K562 (cell line): ENCODE data around the gene AIFM1. TPM values are rescaled to one million over a fixed set of nuclear protein-coding genes. Genes with fewer than 3 reads are reported as not detected.

Experiments used
- CC2D1A ChIP-seq: fragments of 450-650 bp; IDR thresholded peaks from 2 replicates; pipeline ENCODE4 v1.6.1; 2017; ENCODE audit warnings: mild to moderate bottlenecking
- CREBBP ChIP-seq: IDR thresholded peaks from one replicate; pipeline ENCODE4 v1.6.1; 2012; ENCODE audit warnings: low read depth, mild to moderate bottlenecking, control low read depth, inconsistent platforms, low read length
- FOXP1 ChIP-seq: sonication (generic); formaldehyde crosslinking; IDR thresholded peaks from 2 replicates; pipeline ENCODE4 v1.8.0; 2022; ENCODE audit warnings: mild to moderate bottlenecking, missing genetic modification reagents
- KAT7 ChIP-seq: sonication (generic); formaldehyde crosslinking; IDR thresholded peaks from 2 replicates; pipeline ENCODE4 v1.8.0; 2022; ENCODE audit warnings: missing genetic modification reagents, mild to moderate bottlenecking, borderline replicate concordance
- KLF13 ChIP-seq: fragments of 450-650 bp; IDR thresholded peaks from 2 replicates; pipeline ENCODE4 v1.6.1; 2016; ENCODE audit warnings: missing genetic modification characterization, low read depth, mild to moderate bottlenecking, missing compliant biosample characterization, moderate library complexity, borderline replicate concordance
- LARP7 ChIP-seq: fragments of 450-650 bp; IDR thresholded peaks from 2 replicates; pipeline ENCODE4 v1.6.1; 2016
- MAFG ChIP-seq: fragments of 450-650 bp; conservative IDR thresholded peaks from 2 replicates; pipeline ENCODE4 v1.6.1; 2016; ENCODE audit warnings: missing genetic modification characterization, missing compliant biosample characterization
- RNF2 ChIP-seq: sonication (generic); IDR thresholded peaks from 2 replicates; pipeline ENCODE4 v1.6.1; 2016
- SIRT6 ChIP-seq: IDR thresholded peaks from one replicate; pipeline ENCODE4 v1.6.1; 2012; ENCODE audit warnings: low read depth, mild to moderate bottlenecking, control low read depth, inconsistent platforms, low read length, moderate library complexity
- TCF7 ChIP-seq: sonication (generic); IDR thresholded peaks from 2 replicates; pipeline ENCODE4 v1.6.1; 2016; ENCODE audit warnings: antibody characterized with exemption, borderline replicate concordance
- ZNF311 ChIP-seq: fragments of 250-450 bp; sonication (Bioruptor Pico); IDR thresholded peaks from 2 replicates; pipeline ENCODE4 v1.4.0; 2020; ENCODE audit warnings: mild to moderate bottlenecking, moderate library complexity
- ZNF717 ChIP-seq: fragments of 250-450 bp; sonication (Bioruptor Pico); IDR thresholded peaks from 2 replicates; pipeline ENCODE4 v1.5.0; 2021
- ZNF77 ChIP-seq: fragments of 250-450 bp; sonication (Bioruptor Pico); IDR thresholded peaks from 2 replicates; pipeline ENCODE4 v1.5.0; 2020
- ZSCAN29 ChIP-seq: fragments of 450-650 bp; IDR thresholded peaks from 2 replicates; pipeline ENCODE4 v1.6.1; 2017
- polyA plus RNA-seq, 8 experiments: library from polyadenylated mRNA; depleted of rRNA in 4 of 8; stranded (reverse) in 5 of 8; unstranded in 3 of 8; fragments of >200 nt; fragmentation: Nextera tagmentation in 2 of 8; fragmentation: Illumina TruSeq in 1 of 8; extraction: Ambion mirVana in 2 of 8; extraction: Trizol in 1 of 8; gene quantifications; 2 replicates each; pipeline versions ENCODE4 v1.2.1 to v1.2.3, GENCODE V29; 2011 to 2014; ENCODE audit warnings: inconsistent platforms in 1 of 8, missing spikeins in 1 of 8
- total RNA-seq, 7 experiments: library from RNA; depleted of rRNA in 6 of 7; stranded (reverse); fragments of >200 nt in 6 of 7; fragmentation: Illumina TruSeq in 2 of 7; extraction: Trizol in 2 of 7; gene quantifications; 2 replicates each; pipeline versions ENCODE4 v1.2.1 to v1.2.3, GENCODE V29; 2011 to 2021; ENCODE audit warnings: low replicate concordance in 1 of 7
- TF ChIP-seq, protein P1 (sequence below): fragments of 250-450 bp; sonication (Bioruptor Pico); IDR thresholded peaks from 2 replicates; pipeline ENCODE4 v1.5.0; 2022; ENCODE audit warnings: mild to moderate bottlenecking
- TF ChIP-seq, protein P2 (sequence below): fragments of 450-650 bp; IDR thresholded peaks from 2 replicates; pipeline ENCODE4 v1.6.1; 2016; ENCODE audit warnings: antibody characterized with exemption
- TF ChIP-seq, protein P3 (sequence below): fragments of 250-450 bp; sonication (Bioruptor Pico); IDR thresholded peaks from 2 replicates; pipeline ENCODE4 v1.8.0; 2022; ENCODE audit warnings: moderate library complexity, mild to moderate bottlenecking, inconsistent platforms
- TF ChIP-seq, protein P4 (sequence below): fragments of 450-650 bp; formaldehyde crosslinking; IDR thresholded peaks from 2 replicates; pipeline ENCODE4 v1.4.0; 2020; ENCODE audit warnings: mild to moderate bottlenecking
- TF ChIP-seq, protein P5 (sequence below): fragments of 450-650 bp; IDR thresholded peaks from 2 replicates; pipeline ENCODE4 v1.7.0; 2016; ENCODE audit warnings: borderline replicate concordance
- TF ChIP-seq, protein P6 (sequence below): IDR thresholded peaks from 3 replicates; pipeline ENCODE4 v1.6.1; 2011; ENCODE audit warnings: borderline replicate concordance, mild to moderate bottlenecking, moderate library complexity; ENCODE audit not compliant: insufficient read length; ENCODE audit errors: extremely low read depth

AIFM1 gene
- total and polyA plus RNA-seq, 9 of the 15 experiments (the other 6 are each of a cell fraction or from before 2014, with no cell fraction given), result 51.0 to 117 (median 91.2) TPM

DNA sequence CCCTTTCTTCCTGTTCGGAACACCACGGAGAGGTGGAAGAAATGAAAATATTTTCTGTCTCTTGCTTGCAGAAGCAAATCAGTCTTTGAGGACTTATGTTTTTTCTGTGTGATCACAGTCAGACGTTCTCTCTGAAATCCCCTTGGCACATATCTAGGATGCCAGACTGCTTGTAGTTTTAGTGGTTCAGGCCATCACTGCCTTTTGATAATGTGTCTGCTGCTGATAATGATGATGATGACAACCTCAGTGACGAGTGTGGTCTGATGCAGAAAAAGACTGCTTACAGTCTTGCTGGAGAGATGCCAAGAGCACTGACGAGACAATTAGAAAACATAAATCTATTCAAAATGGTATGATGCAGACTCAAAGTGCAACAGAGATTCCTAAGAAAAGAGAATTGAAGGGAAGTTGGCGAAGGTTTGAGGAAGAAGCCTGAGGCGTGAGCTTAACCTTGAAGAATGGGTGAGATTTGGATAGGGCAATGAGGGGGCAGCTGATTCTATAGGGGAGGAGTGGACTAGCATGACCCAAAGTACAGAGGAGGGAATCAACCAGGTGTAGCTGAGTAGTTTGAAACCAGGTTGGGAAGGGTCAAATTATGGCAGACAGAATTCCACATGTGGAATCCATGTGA lies 14.1 kb upstream of the AIFM1 start (continued):
- TF ChIP-seq, protein P1, sequence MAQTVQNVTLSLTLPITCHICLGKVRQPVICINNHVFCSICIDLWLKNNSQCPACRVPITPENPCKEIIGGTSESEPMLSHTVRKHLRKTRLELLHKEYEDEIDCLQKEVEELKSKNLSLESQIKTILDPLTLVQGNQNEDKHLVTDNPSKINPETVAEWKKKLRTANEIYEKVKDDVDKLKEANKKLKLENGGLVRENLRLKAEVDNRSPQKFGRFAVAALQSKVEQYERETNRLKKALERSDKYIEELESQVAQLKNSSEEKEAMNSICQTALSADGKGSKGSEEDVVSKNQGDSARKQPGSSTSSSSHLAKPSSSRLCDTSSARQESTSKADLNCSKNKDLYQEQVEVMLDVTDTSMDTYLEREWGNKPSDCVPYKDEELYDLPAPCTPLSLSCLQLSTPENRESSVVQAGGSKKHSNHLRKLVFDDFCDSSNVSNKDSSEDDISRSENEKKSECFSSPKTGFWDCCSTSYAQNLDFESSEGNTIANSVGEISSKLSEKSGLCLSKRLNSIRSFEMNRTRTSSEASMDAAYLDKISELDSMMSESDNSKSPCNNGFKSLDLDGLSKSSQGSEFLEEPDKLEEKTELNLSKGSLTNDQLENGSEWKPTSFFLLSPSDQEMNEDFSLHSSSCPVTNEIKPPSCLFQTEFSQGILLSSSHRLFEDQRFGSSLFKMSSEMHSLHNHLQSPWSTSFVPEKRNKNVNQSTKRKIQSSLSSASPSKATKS (CRISPR knock-in tag), result no peak
- TF ChIP-seq MAFG (tag) (peak; percentile 89), LARP7 (no peak), KAT7 (CRISPR knock-in tag) (no peak), RNF2 (peak; percentile 95), CC2D1A (peak; percentile 96), ZNF717 (CRISPR knock-in tag) (no peak), SIRT6 (no peak), ZNF77 (CRISPR knock-in tag) (no peak), FOXP1 (CRISPR knock-in tag) (no peak), TCF7 (no peak), ZSCAN29 (no peak), ZNF311 (CRISPR knock-in tag) (no peak), CREBBP (no peak), KLF13 (tag) (no peak)
- TF ChIP-seq, protein P2, sequence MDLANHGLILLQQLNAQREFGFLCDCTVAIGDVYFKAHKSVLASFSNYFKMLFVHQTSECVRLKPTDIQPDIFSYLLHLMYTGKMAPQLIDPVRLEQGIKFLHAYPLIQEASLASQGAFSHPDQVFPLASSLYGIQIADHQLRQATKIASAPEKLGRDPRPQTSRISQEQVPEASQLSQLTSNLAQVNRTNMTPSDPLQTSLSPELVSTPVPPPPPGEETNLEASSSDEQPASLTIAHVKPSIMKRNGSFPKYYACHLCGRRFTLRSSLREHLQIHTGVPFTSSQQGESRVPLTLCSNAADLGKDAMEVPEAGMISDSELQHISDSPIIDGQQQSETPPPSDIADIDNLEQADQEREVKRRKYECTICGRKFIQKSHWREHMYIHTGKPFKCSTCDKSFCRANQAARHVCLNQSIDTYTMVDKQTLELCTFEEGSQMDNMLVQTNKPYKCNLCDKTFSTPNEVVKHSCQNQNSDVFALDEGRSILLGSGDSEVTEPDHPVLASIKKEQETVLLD, result no peak
- TF ChIP-seq, protein P3, sequence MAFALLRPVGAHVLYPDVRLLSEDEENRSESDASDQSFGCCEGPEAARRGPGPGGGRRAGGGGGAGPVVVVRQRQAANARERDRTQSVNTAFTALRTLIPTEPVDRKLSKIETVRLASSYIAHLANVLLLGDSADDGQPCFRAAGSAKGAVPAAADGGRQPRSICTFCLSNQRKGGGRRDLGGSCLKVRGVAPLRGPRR, result no peak
- TF ChIP-seq, protein P4, sequence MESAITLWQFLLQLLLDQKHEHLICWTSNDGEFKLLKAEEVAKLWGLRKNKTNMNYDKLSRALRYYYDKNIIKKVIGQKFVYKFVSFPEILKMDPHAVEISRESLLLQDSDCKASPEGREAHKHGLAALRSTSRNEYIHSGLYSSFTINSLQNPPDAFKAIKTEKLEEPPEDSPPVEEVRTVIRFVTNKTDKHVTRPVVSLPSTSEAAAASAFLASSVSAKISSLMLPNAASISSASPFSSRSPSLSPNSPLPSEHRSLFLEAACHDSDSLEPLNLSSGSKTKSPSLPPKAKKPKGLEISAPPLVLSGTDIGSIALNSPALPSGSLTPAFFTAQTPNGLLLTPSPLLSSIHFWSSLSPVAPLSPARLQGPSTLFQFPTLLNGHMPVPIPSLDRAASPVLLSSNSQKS, result no peak
- TF ChIP-seq, protein P5, sequence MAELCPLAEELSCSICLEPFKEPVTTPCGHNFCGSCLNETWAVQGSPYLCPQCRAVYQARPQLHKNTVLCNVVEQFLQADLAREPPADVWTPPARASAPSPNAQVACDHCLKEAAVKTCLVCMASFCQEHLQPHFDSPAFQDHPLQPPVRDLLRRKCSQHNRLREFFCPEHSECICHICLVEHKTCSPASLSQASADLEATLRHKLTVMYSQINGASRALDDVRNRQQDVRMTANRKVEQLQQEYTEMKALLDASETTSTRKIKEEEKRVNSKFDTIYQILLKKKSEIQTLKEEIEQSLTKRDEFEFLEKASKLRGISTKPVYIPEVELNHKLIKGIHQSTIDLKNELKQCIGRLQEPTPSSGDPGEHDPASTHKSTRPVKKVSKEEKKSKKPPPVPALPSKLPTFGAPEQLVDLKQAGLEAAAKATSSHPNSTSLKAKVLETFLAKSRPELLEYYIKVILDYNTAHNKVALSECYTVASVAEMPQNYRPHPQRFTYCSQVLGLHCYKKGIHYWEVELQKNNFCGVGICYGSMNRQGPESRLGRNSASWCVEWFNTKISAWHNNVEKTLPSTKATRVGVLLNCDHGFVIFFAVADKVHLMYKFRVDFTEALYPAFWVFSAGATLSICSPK, result no peak
- TF ChIP-seq, protein P6, sequence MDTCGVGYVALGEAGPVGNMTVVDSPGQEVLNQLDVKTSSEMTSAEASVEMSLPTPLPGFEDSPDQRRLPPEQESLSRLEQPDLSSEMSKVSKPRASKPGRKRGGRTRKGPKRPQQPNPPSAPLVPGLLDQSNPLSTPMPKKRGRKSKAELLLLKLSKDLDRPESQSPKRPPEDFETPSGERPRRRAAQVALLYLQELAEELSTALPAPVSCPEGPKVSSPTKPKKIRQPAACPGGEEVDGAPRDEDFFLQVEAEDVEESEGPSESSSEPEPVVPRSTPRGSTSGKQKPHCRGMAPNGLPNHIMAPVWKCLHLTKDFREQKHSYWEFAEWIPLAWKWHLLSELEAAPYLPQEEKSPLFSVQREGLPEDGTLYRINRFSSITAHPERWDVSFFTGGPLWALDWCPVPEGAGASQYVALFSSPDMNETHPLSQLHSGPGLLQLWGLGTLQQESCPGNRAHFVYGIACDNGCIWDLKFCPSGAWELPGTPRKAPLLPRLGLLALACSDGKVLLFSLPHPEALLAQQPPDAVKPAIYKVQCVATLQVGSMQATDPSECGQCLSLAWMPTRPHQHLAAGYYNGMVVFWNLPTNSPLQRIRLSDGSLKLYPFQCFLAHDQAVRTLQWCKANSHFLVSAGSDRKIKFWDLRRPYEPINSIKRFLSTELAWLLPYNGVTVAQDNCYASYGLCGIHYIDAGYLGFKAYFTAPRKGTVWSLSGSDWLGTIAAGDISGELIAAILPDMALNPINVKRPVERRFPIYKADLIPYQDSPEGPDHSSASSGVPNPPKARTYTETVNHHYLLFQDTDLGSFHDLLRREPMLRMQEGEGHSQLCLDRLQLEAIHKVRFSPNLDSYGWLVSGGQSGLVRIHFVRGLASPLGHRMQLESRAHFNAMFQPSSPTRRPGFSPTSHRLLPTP, result no peak
